K562 (cell line): Measurements from ENCODE around the gene SCNN1A. TPM values are rescaled to one million over a fixed set of nuclear protein-coding genes. Genes with fewer than 3 reads are reported as not detected.

Experiments
- ATF3 ChIP-seq, 2 experiments: fragments of 450-650 bp in 1 of 2; sonication (generic) in 1 of 2; formaldehyde crosslinking in 1 of 2; IDR thresholded peaks in 1 of 2; conservative IDR thresholded peaks in 1 of 2; 2 replicates each; pipeline versions ENCODE4 v1.6.1 to v1.8.1; 2016 to 2023; ENCODE audit warnings: mild to moderate bottlenecking in 2 of 2, moderate library complexity in 2 of 2, inconsistent platforms in 1 of 2, missing genetic modification reagents in 1 of 2
- BHLHE40 ChIP-seq: IDR thresholded peaks from 2 replicates; pipeline ENCODE4 v1.6.1; 2011; ENCODE audit warnings: low read length, improper control_type of control experiment
- CHD4 ChIP-seq: fragments of 200-600 bp; sonication (generic); IDR thresholded peaks from 3 replicates; pipeline ENCODE4 v1.6.1; 2012; ENCODE audit warnings: low read depth, mild to moderate bottlenecking, mixed read lengths, low read length, inconsistent platforms; ENCODE audit not compliant: insufficient read depth, insufficient replicate concordance, poor library complexity, severe bottlenecking
- E2F6 ChIP-seq, 2 experiments: IDR thresholded peaks; 2 replicates each; pipeline ENCODE4 v1.6.1; 2011; ENCODE audit warnings: borderline replicate concordance in 1 of 2, control low read depth in 1 of 2, low read depth in 1 of 2, low read length in 1 of 2, mild to moderate bottlenecking in 1 of 2, mixed read lengths in 1 of 2, moderate library complexity in 1 of 2; ENCODE audit not compliant: insufficient read depth in 1 of 2, insufficient read length in 1 of 2, poor library complexity in 1 of 2, severe bottlenecking in 1 of 2; ENCODE audit errors: extremely low read depth in 1 of 2
- ETV5 ChIP-seq: sonication (generic); formaldehyde crosslinking; IDR thresholded peaks from 2 replicates; pipeline ENCODE4 v1.4.0; 2020; ENCODE audit warnings: low read depth, mild to moderate bottlenecking, missing genetic modification reagents
- MAZ ChIP-seq, 2 experiments: fragments of 450-650 bp in 1 of 2; sonication (generic) in 1 of 2; formaldehyde crosslinking; IDR thresholded peaks in 1 of 2; conservative IDR thresholded peaks in 1 of 2; 2 replicates each; pipeline versions ENCODE4 v1.4.0 to v1.5.0; 2020; ENCODE audit warnings: mild to moderate bottlenecking in 1 of 2, missing genetic modification reagents in 1 of 2
- MEF2A ChIP-seq: IDR thresholded peaks from 2 replicates; pipeline ENCODE4 v1.6.1; 2011; ENCODE audit warnings: low read depth, mild to moderate bottlenecking, low read length, moderate library complexity; ENCODE audit not compliant: control insufficient read depth
- MNT ChIP-seq, 2 experiments: fragments of 450-650 bp; conservative IDR thresholded peaks; 2 replicates each; pipeline ENCODE4 v1.6.1; 2017; ENCODE audit warnings: mild to moderate bottlenecking in 2 of 2, moderate library complexity in 2 of 2
- NR2C2 ChIP-seq, 2 experiments: fragments of 200-800 bp in 1 of 2; sonication (Bioruptor generic) in 1 of 2; sonication (generic) in 1 of 2; formaldehyde crosslinking in 1 of 2; IDR thresholded peaks; 2 replicates each; pipeline versions ENCODE4 v1.6.1 to v1.8.0; 2016 to 2022; ENCODE audit warnings: mild to moderate bottlenecking in 1 of 2, missing compliant biosample characterization in 1 of 2, missing genetic modification characterization in 1 of 2, missing genetic modification reagents in 1 of 2
- RB1 ChIP-seq: fragments of 450-650 bp; IDR thresholded peaks from 2 replicates; pipeline ENCODE4 v1.6.1; 2017; ENCODE audit warnings: low read depth, mild to moderate bottlenecking
- RCOR1 ChIP-seq, 2 experiments: IDR thresholded peaks; 2 replicates each; pipeline ENCODE4 v1.6.1; 2012; ENCODE audit warnings: low read depth in 2 of 2, low read length in 2 of 2, borderline replicate concordance in 1 of 2, improper control_type of control experiment in 1 of 2
- SNAPC5 ChIP-seq: fragments of 250-450 bp; sonication (Bioruptor Pico); IDR thresholded peaks from 2 replicates; pipeline ENCODE4 v1.8.0; 2021; ENCODE audit warnings: moderate library complexity, mild to moderate bottlenecking, inconsistent platforms
- SRF ChIP-seq, 2 experiments: fragments of 250-450, 450-650 bp in 1 of 2; sonication (Bioruptor Pico) in 1 of 2; sonication (generic) in 1 of 2; formaldehyde crosslinking; IDR thresholded peaks; 2 replicates each; pipeline versions ENCODE4 v1.5.0 to v1.5.1; 2020 to 2022; ENCODE audit warnings: mild to moderate bottlenecking in 1 of 2, missing genetic modification reagents in 1 of 2
- polyA plus RNA-seq, 8 experiments: library from polyadenylated mRNA; depleted of rRNA in 4 of 8; stranded (reverse) in 5 of 8; unstranded in 3 of 8; fragments of >200 nt; fragmentation: Nextera tagmentation in 2 of 8; fragmentation: Illumina TruSeq in 1 of 8; extraction: Ambion mirVana in 2 of 8; extraction: Trizol in 1 of 8; gene quantifications; 2 replicates each; pipeline versions ENCODE4 v1.2.1 to v1.2.3, GENCODE V29; 2011 to 2014; ENCODE audit warnings: inconsistent platforms in 1 of 8, missing spikeins in 1 of 8
- total RNA-seq, 7 experiments: library from RNA; depleted of rRNA in 6 of 7; stranded (reverse); fragments of >200 nt in 6 of 7; fragmentation: Illumina TruSeq in 2 of 7; extraction: Trizol in 2 of 7; gene quantifications; 2 replicates each; pipeline versions ENCODE4 v1.2.1 to v1.2.3, GENCODE V29; 2011 to 2021; ENCODE audit warnings: low replicate concordance in 1 of 7
- TF ChIP-seq, protein P1 (sequence below): sonication (generic); formaldehyde crosslinking; IDR thresholded peaks from 2 replicates; pipeline ENCODE4 v1.5.0; 2020; ENCODE audit warnings: missing genetic modification reagents
- TF ChIP-seq, protein P2 (sequence below): fragments of 250-450 bp; sonication (Bioruptor Pico); IDR thresholded peaks from 2 replicates; pipeline ENCODE4 v1.4.0; 2020; ENCODE audit warnings: mild to moderate bottlenecking

SCNN1A gene
- total and polyA plus RNA-seq, 9 of the 15 experiments (the other 6 are each of a cell fraction or from before 2014, with no cell fraction given): 0.15 to 0.49 (median 0.32) TPM; not detected in 5

DNA sequence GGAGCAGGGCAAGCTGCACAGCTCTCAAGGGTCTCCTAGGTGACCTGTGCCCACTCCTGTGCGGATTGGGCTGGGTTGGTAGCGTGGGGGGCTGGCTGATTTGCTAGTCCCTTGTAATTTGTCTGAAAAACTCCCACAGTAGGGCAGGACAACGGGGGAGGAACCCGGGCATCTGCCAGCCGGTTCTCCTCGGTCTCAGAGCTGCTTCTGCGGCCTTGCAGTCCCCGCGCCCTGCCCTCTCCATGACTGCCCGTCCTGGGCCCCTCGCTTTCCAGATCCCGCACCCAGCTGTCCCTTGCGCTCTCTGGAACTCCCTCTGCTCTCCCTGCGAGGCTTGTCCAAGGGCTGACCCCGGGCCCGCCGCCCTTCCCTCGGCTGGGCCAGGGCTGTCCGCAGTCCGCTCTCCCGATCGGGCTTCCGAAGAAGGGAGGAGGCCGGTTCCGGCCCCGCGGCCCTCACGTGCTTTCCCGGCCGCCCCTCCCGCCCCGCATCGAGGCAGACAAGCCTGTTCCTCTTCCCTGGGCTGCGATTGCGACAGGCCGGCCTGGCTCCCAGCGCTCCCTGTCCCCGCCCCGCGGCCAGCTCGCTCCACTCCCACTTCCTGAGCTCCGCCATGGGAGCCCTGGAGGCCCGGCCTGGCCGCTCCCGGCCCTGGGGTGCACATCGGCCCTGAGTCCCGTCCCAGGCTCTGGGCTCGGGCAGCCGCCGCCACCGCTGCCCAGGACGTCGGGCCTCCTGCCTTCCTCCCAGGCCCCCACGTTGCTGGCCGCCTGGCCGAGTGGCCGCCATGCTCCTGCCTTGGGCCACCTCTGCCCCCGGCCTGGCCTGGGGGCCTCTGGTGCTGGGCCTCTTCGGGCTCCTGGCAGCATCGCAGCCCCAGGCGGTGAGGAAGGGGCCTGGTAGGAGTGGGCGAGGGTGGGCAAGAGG, 8.5 kb upstream of the SCNN1A start, which contains the start of gene LTBR (continued):
- TF ChIP-seq SRF (CRISPR knock-in tag; IDR thresholded peaks at IDR 0.05) (peak in 1 of 2 experiments; percentile 36; a peak in 1 of 4 replicates), ATF3 (IDR thresholded peaks at IDR 0.05) (no peak), ATF3 (CRISPR knock-in tag; conservative IDR thresholded peaks at IDR 0.05) (no peak), E2F6 (IDR thresholded peaks at IDR 0.05; ENCODE audit: borderline replicate concordance in 1 of 2, extremely low read depth in 1 of 2, insufficient read depth in 1 of 2, insufficient read length in 1 of 2, low read depth in 1 of 2, low read length in 1 of 2, poor library complexity in 1 of 2, severe bottlenecking in 1 of 2) (peak; percentile 82 to 92), RCOR1 (IDR thresholded peaks at IDR 0.05; ENCODE audit: borderline replicate concordance in 1 of 2, low read depth in 2 of 2, low read length in 2 of 2) (peak in 1 of 2 experiments; percentile 29; a peak in 1 of 4 replicates), MNT (conservative IDR thresholded peaks at IDR 0.05) (peak; percentile 58 to 86), MEF2A (no peak), ETV5 (0 out of 2 replicates have a peak, but pooled peaks have one; percentile 53), MAZ (CRISPR knock-in tag; conservative IDR thresholded peaks at IDR 0.05 in 1 of 2, IDR thresholded peaks at IDR 0.05 in 1 of 2) (peak; percentile 69 to 94; a peak in 3 of 4 replicates), SNAPC5 (CRISPR knock-in tag) (no peak), CHD4 (no peak), BHLHE40 (peak; percentile 97), NR2C2 (CRISPR knock-in tag; IDR thresholded peaks at IDR 0.05) (no peak), NR2C2 (tag; IDR thresholded peaks at IDR 0.05) (peak; percentile 50), RB1 (peak; percentile 44; the same call in 1 of the 2 replicates)
- TF ChIP-seq, protein P1, sequence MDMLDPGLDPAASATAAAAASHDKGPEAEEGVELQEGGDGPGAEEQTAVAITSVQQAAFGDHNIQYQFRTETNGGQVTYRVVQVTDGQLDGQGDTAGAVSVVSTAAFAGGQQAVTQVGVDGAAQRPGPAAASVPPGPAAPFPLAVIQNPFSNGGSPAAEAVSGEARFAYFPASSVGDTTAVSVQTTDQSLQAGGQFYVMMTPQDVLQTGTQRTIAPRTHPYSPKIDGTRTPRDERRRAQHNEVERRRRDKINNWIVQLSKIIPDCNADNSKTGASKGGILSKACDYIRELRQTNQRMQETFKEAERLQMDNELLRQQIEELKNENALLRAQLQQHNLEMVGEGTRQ: peak; percentile 79
- TF ChIP-seq, protein P2, sequence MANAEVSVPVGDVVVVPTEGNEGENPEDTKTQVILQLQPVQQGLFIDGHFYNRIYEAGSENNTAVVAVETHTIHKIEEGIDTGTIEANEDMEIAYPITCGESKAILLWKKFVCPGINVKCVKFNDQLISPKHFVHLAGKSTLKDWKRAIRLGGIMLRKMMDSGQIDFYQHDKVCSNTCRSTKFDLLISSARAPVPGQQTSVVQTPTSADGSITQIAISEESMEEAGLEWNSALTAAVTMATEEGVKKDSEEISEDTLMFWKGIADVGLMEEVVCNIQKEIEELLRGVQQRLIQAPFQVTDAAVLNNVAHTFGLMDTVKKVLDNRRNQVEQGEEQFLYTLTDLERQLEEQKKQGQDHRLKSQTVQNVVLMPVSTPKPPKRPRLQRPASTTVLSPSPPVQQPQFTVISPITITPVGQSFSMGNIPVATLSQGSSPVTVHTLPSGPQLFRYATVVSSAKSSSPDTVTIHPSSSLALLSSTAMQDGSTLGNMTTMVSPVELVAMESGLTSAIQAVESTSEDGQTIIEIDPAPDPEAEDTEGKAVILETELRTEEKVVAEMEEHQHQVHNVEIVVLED (CRISPR knock-in tag): no peak
